ENCODE measurements around the gene NBR1.

NBR1 gene

DNA sequence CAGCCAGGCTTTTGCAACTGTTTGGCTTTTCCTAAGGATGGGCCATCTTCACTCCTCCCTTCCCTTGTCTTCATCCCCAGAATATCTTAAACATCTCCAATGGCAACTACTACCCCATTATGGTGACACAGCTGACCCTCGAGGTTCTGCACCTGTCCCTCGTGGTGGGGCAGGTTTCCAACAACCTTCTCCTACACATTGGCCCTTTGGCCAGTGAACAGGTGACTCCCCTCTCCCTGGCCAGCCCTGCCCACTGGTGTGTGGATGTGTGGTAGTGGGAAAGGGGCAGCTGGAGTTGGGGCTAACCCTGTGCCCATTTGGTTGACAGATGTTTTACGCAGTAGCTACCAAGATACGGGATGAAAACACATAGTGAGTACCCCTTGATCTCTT is 45.4 kb downstream of the NBR1 start:
- TF ChIP-seq, protein P1, sequence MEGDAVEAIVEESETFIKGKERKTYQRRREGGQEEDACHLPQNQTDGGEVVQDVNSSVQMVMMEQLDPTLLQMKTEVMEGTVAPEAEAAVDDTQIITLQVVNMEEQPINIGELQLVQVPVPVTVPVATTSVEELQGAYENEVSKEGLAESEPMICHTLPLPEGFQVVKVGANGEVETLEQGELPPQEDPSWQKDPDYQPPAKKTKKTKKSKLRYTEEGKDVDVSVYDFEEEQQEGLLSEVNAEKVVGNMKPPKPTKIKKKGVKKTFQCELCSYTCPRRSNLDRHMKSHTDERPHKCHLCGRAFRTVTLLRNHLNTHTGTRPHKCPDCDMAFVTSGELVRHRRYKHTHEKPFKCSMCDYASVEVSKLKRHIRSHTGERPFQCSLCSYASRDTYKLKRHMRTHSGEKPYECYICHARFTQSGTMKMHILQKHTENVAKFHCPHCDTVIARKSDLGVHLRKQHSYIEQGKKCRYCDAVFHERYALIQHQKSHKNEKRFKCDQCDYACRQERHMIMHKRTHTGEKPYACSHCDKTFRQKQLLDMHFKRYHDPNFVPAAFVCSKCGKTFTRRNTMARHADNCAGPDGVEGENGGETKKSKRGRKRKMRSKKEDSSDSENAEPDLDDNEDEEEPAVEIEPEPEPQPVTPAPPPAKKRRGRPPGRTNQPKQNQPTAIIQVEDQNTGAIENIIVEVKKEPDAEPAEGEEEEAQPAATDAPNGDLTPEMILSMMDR (IDR thresholded peaks at IDR 0.05; ENCODE audit: low read depth, low read length, poor library complexity, severe bottlenecking): no peak
- TF ChIP-seq EZH2phosphoT487 (IDR thresholded peaks at IDR 0.05; ENCODE audit: borderline replicate concordance, low read length): no peak
- H3K27me3 ChIP-seq (ENCODE audit: control insufficient read depth, low read length): no peaks in the 10 kb centered on the region
- no peaks in the 10 kb centered on the region for H3K79me2 ChIP-seq (ENCODE audit: control insufficient read depth, low read length)
- H3K4me2 ChIP-seq (ENCODE audit: low read length): no peak overlapping the region
- no peaks in the 10 kb centered on the region for H3K9me2 ChIP-seq (replicated peaks; ENCODE audit: control insufficient read depth, low read length)
- H3K4me3 ChIP-seq (ENCODE audit: low read length): no peak overlapping the region
- no peaks in the 10 kb centered on the region for H4K20me1 ChIP-seq (ENCODE audit: control insufficient read depth, insufficient read depth, low read depth, low read length)
- H3K36me3 ChIP-seq (ENCODE audit: control insufficient read depth, low read length): peaks cover 10% of the 10 kb centered on the region
- no peaks in the 10 kb centered on the region for H3K9me3 ChIP-seq (ENCODE audit: control insufficient read depth, insufficient read depth, low read length)
- peaks cover 19% of the 10 kb centered on the region for H3K4me1 ChIP-seq (ENCODE audit: control insufficient read depth, low read length)
- peaks cover 7% of the 10 kb centered on the region for H3F3A ChIP-seq (ENCODE audit: control insufficient read depth, insufficient read depth)
- no peak overlapping the region for H3K27ac ChIP-seq (ENCODE audit: low read depth, low read length)

DNA sequence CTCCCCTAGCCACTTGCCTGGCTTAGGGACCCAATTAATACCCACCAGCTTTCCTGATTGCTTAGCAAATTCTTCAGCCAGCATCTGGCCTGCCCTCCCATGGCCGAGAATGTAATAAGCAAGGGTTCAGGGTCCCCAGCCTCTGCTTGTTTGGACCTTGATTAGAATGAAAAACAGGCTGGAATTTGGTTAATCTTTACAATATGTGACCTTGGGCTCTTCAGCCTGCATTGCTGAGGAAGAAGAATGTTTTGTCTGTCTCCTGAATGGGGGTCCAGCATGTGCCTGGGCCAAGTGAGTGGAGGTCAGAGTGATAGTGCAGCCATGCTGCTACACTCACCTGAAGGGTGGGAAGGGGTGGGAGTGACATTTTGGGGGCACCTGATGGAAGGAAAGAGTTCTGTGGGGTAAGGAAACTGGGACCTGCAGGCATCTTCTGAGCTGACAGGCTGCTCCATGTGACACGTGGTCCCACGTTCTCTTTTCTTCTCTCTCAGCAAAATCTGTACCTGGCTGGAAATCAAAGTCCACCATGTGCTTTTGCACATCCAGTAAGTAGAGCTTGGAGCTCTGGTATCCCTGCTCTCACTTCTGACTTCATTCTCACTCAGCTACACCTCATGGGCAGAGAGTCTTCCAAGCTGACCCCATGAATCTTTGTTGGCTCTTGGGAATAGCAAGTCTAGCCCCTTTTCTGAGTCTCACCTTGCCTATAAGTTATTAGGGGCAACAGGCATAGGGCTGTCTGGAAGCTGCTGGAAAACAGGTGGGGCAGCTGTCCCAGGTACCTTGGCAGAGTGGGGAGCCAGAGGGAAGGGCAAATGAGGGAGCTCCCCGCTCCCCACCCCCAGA is 46.0 kb downstream of the NBR1 start:
- Histone ChIP-seq H3K4me2 (ENCODE audit: low read length) (no peak overlapping the region), H3K36me3 (ENCODE audit: control insufficient read depth, low read length) (peaks cover 10% of the 10 kb centered on the region), H3K9me2 (replicated peaks; ENCODE audit: control insufficient read depth, low read length) (no peaks in the 10 kb centered on the region), H3K27ac (ENCODE audit: low read depth, low read length) (no peak overlapping the region), H3K4me1 (ENCODE audit: control insufficient read depth, low read length) (peaks cover 19% of the 10 kb centered on the region), H3K4me3 (ENCODE audit: low read length) (no peak overlapping the region), H3K79me2 (ENCODE audit: control insufficient read depth, low read length) (no peaks in the 10 kb centered on the region), H3K9me3 (ENCODE audit: control insufficient read depth, insufficient read depth, low read length) (no peaks in the 10 kb centered on the region), H4K20me1 (ENCODE audit: control insufficient read depth, insufficient read depth, low read depth, low read length) (no peaks in the 10 kb centered on the region), H3K27me3 (ENCODE audit: control insufficient read depth, low read length) (no peaks in the 10 kb centered on the region), H3F3A (ENCODE audit: control insufficient read depth, insufficient read depth) (peaks cover 7% of the 10 kb centered on the region)
- TF ChIP-seq EZH2phosphoT487 (IDR thresholded peaks at IDR 0.05; ENCODE audit: borderline replicate concordance, low read length): no peak
- TF ChIP-seq, protein P1 (IDR thresholded peaks at IDR 0.05; ENCODE audit: low read depth, low read length, poor library complexity, severe bottlenecking): no peak

- no peak for TF ChIP-seq EZH2phosphoT487 (IDR thresholded peaks at IDR 0.05; ENCODE audit: borderline replicate concordance, low read length)
- TF ChIP-seq, protein P1 (IDR thresholded peaks at IDR 0.05; ENCODE audit: low read depth, low read length, poor library complexity, severe bottlenecking): no peak
- no peak overlapping the region for H3K4me2 ChIP-seq (ENCODE audit: low read length)
- H3K27me3 ChIP-seq (ENCODE audit: control insufficient read depth, low read length): no peaks in the 10 kb centered on the region
- H3K9me3 ChIP-seq (ENCODE audit: control insufficient read depth, insufficient read depth, low read length): no peaks in the 10 kb centered on the region
- peaks cover 2% of the 10 kb centered on the region; the same call in 1 of the 2 replicates for H3F3A ChIP-seq (ENCODE audit: control insufficient read depth, insufficient read depth)
- H4K20me1 ChIP-seq (ENCODE audit: control insufficient read depth, insufficient read depth, low read depth, low read length): no peaks in the 10 kb centered on the region
- H3K4me3 ChIP-seq (ENCODE audit: low read length): no peak overlapping the region
- H3K27ac ChIP-seq (ENCODE audit: low read depth, low read length): no peak overlapping the region
- H3K36me3 ChIP-seq (ENCODE audit: control insufficient read depth, low read length): peaks cover 10% of the 10 kb centered on the region
- no peaks in the 10 kb centered on the region for H3K79me2 ChIP-seq (ENCODE audit: control insufficient read depth, low read length)
- H3K4me1 ChIP-seq (ENCODE audit: control insufficient read depth, low read length): peaks cover 12% of the 10 kb centered on the region
- no peaks in the 10 kb centered on the region for H3K9me2 ChIP-seq (replicated peaks; ENCODE audit: control insufficient read depth, low read length)
Measured at GRCh38 chr17:43217614-43218087, 46.6 kb downstream of the NBR1 start.
